Activated T-cell treated with anti-CD3 and anti-CD28 coated beads for 48 hours (primary cell): ENCODE results near the gene SAC3D1.
A peak's percentile ranks its signal among the peaks of the same experiment; 100 is the strongest.

Source experiments
- DNase-seq: peaks from one replicate; pipeline ENCODE4 v3.0.0-alpha.2; 2020; ENCODE audit warnings: low read depth

SAC3D1 gene

GRCh38 chr11:65060913-65061408, 20.0 kb downstream of the SAC3D1 start:
- DNase-seq: no peak

- DNase-seq: no peak
Observed at GRCh38 chr11:65063532-65063931, 22.5 kb downstream of the SAC3D1 start.

- no peak for DNase-seq
Observed at GRCh38 chr11:65064847-65065240, 23.8 kb downstream of the SAC3D1 start.

GRCh38 chr11:65065851-65066250, 24.8 kb downstream of the SAC3D1 start:
- no peak for DNase-seq

- DNase-seq: no peak
Observed at GRCh38 chr11:65066315-65066714, 25.3 kb downstream of the SAC3D1 start.

GRCh38 chr11:65066805-65067291, 25.8 kb downstream of the SAC3D1 start:
- no peak for DNase-seq

- no peak for DNase-seq
Observed at GRCh38 chr11:65067446-65067845, 26.4 kb downstream of the SAC3D1 start.

GRCh38 chr11:65069217-65069616, 28.2 kb downstream of the SAC3D1 start:
- no peak for DNase-seq

- no peak for DNase-seq
Observed at GRCh38 chr11:65071907-65072630, 31.1 kb downstream of the SAC3D1 start.

- DNase-seq: no peak
Observed at GRCh38 chr11:65072631-65072966, 31.6 kb downstream of the SAC3D1 start.

GRCh38 chr11:65077451-65077850, 36.4 kb downstream of the SAC3D1 start:
- no peak for DNase-seq

GRCh38 chr11:65078151-65078550, 37.1 kb downstream of the SAC3D1 start:
- DNase-seq: peak; percentile 58

- no peak for DNase-seq
Observed at GRCh38 chr11:65078786-65079342, 37.9 kb downstream of the SAC3D1 start.

- DNase-seq: no peak
Observed at GRCh38 chr11:65083134-65083833, 42.3 kb downstream of the SAC3D1 start.

- peak; percentile 96 for DNase-seq
Observed at GRCh38 chr11:65083834-65084597, 43.0 kb downstream of the SAC3D1 start, which contains the start of the genes CDCA5 and ZFPL1. CDCA5 (minus strand) TSS chr11:65084040; CDS start chr11:65083978, 62 bp downstream. ZFPL1 (plus strand) TSS chr11:65084222; CDS start chr11:65084699, 477 bp downstream.

- no peak for DNase-seq
Observed at GRCh38 chr11:65084598-65085375, 43.8 kb downstream of the SAC3D1 start.

GRCh38 chr11:65085446-65085845, 44.4 kb downstream of the SAC3D1 start:
- no peak for DNase-seq

- no peak for DNase-seq
Observed at GRCh38 chr11:65086809-65087208, 45.8 kb downstream of the SAC3D1 start.

- DNase-seq: no peak
Observed at GRCh38 chr11:65087216-65087615, 46.2 kb downstream of the SAC3D1 start.

GRCh38 chr11:65087827-65088226, 46.8 kb downstream of the SAC3D1 start:
- DNase-seq: no peak

- no peak for DNase-seq
Observed at GRCh38 chr11:65089621-65090020, 48.6 kb downstream of the SAC3D1 start.
